Stimulated activated effector memory CD8-positive, alpha-beta T cell treated with anti-CD3 and anti-CD28 coated beads, Interleukin-12 subunit alpha, Interleukin-12 subunit beta, amount 100 ng/mL, for 72 hours (primary cell): Measurements from ENCODE around the gene PPP1R3C.
A peak's percentile ranks its signal among the peaks of the same experiment; 100 is the strongest.

ENCODE experiments used
- ATAC-seq: fragments of 150-1000 bp; cut with Tn5 transposase; 2 replicates; pipeline ENCODE4 v1.10.0; 2021
- DNase-seq, 2 donors: peaks; one replicate each; pipeline ENCODE4 v3.0.0; 2021 to 2022; ENCODE audit warnings: low spot score in 2 of 2
- H3K27ac Mint-ChIP-seq: one replicate; pipeline ENCODE4 v1.8.0; 2022; ENCODE audit warnings: mild to moderate bottlenecking, mixed read lengths
- H3K36me3 Mint-ChIP-seq: one replicate; pipeline ENCODE4 v1.8.0; 2022; ENCODE audit warnings: mild to moderate bottlenecking, mixed read lengths
- H3K4me1 Mint-ChIP-seq: one replicate; pipeline ENCODE4 v1.8.0; 2022; ENCODE audit warnings: mixed read lengths
- H3K4me3 Mint-ChIP-seq: one replicate; pipeline ENCODE4 v1.8.0; 2022; ENCODE audit warnings: mild to moderate bottlenecking, mixed read lengths
- H3K9me3 Mint-ChIP-seq: one replicate; pipeline ENCODE4 v1.8.0; 2022; ENCODE audit warnings: mixed read lengths

Gene PPP1R3C

DNA sequence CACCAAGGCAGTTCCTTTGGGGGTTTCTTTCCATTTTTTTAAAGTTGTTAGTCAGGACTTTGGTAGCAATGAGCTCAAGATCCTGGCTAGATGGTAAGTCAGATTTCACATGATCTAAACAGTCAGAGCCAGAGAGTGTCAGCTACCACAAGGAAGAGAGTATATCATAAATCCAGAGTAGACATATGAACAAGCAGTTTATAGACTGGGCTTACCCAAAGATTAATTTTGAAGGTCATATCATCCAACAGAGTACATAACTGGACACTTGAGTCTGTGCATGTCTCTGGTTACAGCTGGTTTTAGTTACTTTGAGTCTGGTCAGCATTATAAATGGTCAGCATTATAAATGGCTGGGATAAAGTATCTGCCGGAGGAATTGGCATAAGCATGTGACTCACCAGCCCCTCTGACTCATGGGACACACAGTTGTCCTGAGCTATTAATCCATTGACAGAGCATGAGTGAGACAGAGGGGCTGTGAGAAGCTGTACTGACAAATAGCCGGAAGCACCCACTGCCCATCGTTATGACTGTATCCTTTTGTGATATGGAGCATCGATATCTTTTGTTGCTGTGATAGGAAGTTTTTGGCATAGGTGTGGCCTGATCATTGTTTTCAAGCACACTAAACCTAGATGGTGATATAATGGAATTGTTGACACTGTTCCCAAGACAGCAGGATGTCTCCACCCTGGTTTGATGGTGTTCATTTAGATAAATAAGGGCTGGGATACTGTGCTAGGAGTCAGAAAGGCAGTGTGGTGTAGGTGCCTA lies 19.3 kb downstream of the PPP1R3C start:
- H3K36me3 Mint-ChIP-seq = no peaks in the 10 kb centered on the region
- no peak overlapping the region for H3K4me3 Mint-ChIP-seq
- no peak for DNase-seq
- no peak overlapping the region for H3K27ac Mint-ChIP-seq
- ATAC-seq = peak; percentile 63
- H3K9me3 Mint-ChIP-seq = no peaks in the 10 kb centered on the region
- no peaks in the 10 kb centered on the region for H3K4me1 Mint-ChIP-seq

DNA sequence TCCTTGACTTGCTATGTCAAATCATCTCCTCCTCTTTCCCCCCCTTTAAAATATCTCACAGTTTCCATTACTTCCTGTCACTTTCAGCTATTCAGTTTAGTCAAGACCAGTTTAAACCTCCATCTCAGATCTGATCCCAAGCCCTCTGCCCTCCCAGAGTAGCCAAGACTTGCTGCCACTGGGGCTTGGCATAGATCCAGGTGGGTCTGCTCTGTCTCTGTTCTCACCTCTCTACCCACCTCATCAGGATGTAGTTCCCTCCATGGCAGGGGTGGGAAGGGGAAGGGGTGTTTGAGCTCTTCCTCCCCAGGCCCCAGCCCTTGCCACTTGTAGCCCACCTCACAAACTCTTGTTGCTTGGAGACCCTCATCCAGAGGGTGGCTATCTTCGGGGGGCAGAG lies 22.0 kb downstream of the PPP1R3C start:
- ATAC-seq (peak; percentile 17), DNase-seq (no peak)
- Mint-ChIP-seq H3K27ac (no peak overlapping the region), H3K4me1 (no peaks in the 10 kb centered on the region), H3K36me3 (no peaks in the 10 kb centered on the region), H3K4me3 (no peak overlapping the region), H3K9me3 (peaks cover 5% of the 10 kb centered on the region)

DNA sequence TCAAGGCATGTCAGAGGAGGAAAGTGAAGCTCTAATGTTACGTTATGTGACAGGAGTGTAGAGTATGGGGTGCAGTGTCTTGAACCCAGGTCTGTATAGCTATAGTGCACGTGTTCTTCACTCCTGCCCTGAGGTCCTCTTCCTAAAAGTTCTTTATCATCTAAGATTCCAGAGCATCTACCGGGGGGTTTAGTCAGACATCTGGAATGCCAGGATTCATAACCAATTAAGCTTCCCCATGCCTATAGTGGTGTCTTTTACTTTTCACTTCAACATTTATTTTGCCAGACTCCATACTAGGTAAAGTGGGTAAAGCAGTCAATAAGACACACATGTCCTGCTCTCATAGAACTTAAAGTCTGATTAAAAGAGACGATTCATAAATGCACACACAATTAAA lies 22.4 kb downstream of the PPP1R3C start:
- Mint-ChIP-seq H3K36me3 (no peaks in the 10 kb centered on the region), H3K4me1 (no peaks in the 10 kb centered on the region), H3K27ac (no peak overlapping the region), H3K4me3 (no peak overlapping the region), H3K9me3 (peaks cover 8% of the 10 kb centered on the region)
- ATAC-seq = no peak
- no peak for DNase-seq

DNA sequence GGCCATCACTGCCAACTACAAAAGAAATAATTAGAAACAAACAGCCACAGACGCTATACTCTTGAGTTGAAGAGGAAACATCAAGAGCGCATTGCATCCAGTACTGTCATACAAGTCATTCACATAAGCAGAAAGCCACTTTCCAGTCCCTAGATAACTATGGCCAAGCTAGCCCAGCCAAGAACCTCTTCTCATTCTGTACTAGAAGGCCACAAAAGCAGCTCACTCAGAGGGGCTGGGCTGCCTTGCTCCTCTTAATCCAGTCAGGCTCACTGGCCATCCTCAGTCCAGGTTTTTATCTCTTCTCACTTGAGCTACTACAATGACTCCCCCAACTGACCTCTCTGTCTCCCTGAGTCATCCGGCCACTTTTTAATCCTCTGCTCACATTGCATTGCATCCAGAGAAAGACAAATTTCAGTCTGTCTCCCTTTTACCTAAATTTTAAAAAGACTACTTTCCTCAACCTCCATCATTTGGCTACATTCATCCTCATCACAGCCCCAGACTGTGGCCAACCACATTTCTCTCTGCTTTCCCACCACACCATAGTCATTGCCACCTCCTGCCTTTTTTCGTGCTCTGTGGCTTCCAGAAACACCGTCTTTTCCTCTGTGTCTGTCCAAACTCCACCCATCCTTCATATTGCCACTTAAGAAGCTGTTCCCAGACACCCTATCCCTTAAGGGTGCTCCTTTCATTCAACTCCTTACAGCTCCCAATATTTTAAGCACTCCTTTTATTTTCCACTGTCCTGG lies 25.0 kb downstream of the PPP1R3C start:
- ATAC-seq (peak; percentile 60), DNase-seq (no peak)
- no peaks in the 10 kb centered on the region for H3K4me1 Mint-ChIP-seq
- no peak overlapping the region for H3K27ac Mint-ChIP-seq
- no peak overlapping the region for H3K4me3 Mint-ChIP-seq
- no peaks in the 10 kb centered on the region for H3K36me3 Mint-ChIP-seq
- H3K9me3 Mint-ChIP-seq = peaks cover 8% of the 10 kb centered on the region

DNA sequence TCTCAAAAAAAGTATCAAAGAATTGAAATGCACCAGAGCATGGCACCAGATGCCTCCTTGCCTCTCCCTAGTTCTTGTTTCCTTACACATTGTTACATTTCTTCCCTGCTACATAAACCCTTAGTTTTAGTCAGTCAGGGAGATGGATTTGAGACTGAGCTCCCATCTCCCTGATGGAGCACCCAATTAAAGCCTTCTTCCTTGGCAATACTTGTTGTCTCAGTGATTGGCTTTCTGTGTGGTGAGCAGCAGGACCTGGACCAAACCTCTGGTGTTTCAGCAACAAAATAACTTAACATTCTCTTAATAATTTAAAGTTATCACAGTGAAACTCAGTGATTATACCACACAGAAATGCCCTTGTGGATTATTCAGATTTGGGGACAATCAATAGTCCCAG lies 26.9 kb downstream of the PPP1R3C start:
- no peak for DNase-seq
- no peak for ATAC-seq
- H3K9me3 Mint-ChIP-seq = peaks cover 8% of the 10 kb centered on the region
- no peaks in the 10 kb centered on the region for H3K4me1 Mint-ChIP-seq
- no peak overlapping the region for H3K4me3 Mint-ChIP-seq
- no peaks in the 10 kb centered on the region for H3K36me3 Mint-ChIP-seq
- no peak overlapping the region for H3K27ac Mint-ChIP-seq

DNA sequence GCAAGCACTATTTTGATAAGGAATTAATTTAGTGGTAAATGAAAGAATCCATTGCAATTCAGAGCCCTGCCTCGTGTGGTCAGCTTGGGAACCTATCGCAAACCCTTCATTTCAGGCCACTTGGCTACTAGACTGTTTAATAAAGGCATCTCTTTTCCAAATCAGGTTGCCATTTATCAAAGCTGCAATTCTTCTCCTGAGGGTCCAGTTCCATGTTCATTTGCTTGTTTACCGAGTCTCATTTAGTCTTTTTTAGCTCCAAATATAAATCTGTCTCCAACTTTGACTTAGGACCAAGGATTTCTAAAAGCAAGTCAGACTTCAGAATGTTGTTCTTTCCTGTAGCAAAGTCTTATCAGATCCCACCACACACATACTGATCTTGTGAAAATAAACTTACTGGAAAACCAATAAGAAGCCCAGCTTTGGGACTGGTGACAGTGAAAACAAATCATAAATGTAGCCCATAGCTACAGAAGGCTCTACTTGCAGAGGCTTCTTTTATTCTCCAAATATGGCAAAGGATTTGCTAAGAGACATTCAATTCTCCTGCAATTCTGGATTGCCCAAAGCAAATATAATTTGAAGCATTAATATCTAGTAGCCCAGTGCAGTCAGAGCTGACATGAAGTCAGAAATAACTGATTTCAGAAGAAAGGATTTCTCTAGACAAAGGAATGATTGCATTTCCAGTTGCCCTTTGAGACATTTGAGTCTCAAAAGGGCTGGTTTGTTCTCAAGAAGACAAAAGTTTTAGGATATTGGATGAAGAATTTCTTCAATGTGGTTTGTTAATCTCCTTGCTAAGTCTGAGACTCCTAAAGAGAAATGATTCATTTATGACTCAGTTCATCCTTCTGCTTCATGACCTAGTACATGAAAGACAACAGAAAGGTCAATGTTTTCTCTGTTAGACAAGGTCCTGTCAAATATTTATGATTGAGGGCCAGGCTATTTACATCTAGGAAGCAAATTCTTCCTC lies 28.0 kb downstream of the PPP1R3C start:
- DNase-seq (no peak), ATAC-seq (peak; percentile 70)
- no peak overlapping the region for H3K27ac Mint-ChIP-seq
- H3K36me3 Mint-ChIP-seq = no peaks in the 10 kb centered on the region
- H3K9me3 Mint-ChIP-seq = peaks cover 8% of the 10 kb centered on the region
- no peak overlapping the region for H3K4me3 Mint-ChIP-seq
- H3K4me1 Mint-ChIP-seq = no peaks in the 10 kb centered on the region

DNA sequence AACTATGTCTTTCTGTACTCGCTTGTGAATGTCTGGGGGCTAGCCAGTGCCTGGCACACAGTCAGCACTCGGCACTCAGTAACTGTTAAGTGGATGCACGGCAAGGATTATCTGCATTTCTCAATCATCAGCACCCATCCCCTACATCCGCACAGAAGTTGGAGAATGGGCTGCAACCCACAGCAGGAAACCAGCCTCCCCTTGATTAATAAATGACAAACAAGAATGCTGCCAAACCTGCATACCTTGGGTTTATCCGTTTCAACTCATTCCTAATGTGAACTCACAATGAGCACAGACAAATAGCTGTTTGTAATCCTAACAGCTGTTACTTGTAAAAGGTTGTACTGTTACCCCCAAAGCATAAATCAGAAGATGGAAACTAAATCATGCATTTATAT lies 28.9 kb downstream of the PPP1R3C start:
- Mint-ChIP-seq H3K9me3 (peaks cover 8% of the 10 kb centered on the region), H3K4me3 (no peak overlapping the region), H3K4me1 (no peaks in the 10 kb centered on the region), H3K27ac (no peak overlapping the region), H3K36me3 (no peaks in the 10 kb centered on the region)
- no peak for DNase-seq
- ATAC-seq = no peak

DNA sequence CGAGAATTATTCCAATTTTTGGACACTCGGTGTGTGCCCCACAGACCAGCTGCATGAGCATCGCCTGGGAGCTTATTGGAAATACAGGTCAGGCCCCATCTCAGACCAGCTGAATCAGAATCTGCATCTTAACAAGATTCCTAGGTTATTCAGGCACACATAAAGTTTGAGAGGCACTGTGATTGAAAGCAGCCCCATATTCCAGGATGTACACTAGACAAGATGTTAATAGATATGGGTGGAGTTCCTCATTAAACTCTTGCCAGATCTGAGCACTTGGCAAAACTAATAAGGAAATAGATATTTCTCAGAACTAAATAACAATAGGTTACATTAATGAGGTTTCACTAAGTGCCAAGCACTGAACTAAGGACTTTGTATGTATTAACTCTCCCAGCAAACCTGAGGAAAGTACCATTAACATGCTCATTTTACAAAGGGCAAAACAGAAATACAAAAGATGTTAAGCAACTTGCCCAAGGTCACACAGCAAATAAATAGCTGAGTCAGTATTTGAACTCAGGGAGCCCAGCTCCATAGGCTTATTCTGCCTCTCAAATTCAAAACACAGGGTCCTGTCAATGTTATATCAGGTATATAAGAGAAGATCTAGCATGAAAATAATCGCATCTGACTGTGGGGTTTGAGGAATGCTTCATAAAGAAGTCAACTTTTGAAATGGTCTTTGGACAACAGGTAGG lies 29.9 kb downstream of the PPP1R3C start:
- DNase-seq (no peak), ATAC-seq (no peak)
- Mint-ChIP-seq H3K4me3 (no peak overlapping the region), H3K36me3 (no peaks in the 10 kb centered on the region), H3K4me1 (no peaks in the 10 kb centered on the region), H3K27ac (no peak overlapping the region), H3K9me3 (peaks cover 8% of the 10 kb centered on the region)

DNA sequence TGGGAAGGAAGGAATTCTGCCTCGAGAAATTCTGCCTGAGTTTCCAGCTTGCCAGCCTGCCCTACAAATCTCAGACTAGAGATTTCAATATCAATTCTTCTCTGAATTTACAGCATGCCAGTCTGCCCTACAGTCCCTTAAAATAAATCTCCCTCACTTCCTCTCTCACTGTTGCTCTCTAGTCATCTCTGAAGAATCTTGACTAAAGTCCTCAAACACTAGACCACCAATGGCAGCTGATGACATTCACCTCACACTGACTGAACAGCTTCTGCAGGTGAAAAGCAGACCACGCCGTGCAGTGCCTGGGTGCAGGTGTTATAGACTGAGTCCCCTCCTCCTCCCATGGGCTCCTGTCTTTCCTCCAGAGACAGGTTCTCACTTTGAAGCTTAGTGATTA lies 30.4 kb downstream of the PPP1R3C start:
- Mint-ChIP-seq H3K4me3 (no peak overlapping the region), H3K4me1 (no peaks in the 10 kb centered on the region), H3K36me3 (no peaks in the 10 kb centered on the region), H3K27ac (no peak overlapping the region), H3K9me3 (peaks cover 8% of the 10 kb centered on the region)
- ATAC-seq (no peak), DNase-seq (no peak)

DNA sequence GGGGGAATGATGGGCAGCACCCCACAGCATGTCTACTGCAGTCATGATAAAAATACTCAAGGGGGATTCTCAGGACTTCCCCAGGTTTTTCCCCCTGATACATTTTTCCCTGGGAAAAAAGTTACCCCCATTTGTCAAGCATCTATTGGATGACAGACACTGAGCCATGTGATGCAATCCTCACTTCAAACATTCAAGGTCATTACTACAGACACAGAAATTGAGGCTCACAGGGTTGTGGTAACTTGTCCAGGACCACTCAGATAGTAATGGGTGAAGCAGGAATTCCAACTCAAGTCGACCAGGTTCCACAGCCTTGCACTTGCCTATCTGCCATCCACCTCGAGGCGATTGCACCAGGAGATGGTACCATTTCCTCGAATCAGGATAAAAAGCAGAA lies 31.7 kb downstream of the PPP1R3C start:
- Mint-ChIP-seq H3K36me3 (no peaks in the 10 kb centered on the region), H3K9me3 (peaks cover 6% of the 10 kb centered on the region), H3K4me1 (no peaks in the 10 kb centered on the region), H3K4me3 (no peak overlapping the region), H3K27ac (no peak overlapping the region)
- ATAC-seq = no peak
- no peak for DNase-seq

DNA sequence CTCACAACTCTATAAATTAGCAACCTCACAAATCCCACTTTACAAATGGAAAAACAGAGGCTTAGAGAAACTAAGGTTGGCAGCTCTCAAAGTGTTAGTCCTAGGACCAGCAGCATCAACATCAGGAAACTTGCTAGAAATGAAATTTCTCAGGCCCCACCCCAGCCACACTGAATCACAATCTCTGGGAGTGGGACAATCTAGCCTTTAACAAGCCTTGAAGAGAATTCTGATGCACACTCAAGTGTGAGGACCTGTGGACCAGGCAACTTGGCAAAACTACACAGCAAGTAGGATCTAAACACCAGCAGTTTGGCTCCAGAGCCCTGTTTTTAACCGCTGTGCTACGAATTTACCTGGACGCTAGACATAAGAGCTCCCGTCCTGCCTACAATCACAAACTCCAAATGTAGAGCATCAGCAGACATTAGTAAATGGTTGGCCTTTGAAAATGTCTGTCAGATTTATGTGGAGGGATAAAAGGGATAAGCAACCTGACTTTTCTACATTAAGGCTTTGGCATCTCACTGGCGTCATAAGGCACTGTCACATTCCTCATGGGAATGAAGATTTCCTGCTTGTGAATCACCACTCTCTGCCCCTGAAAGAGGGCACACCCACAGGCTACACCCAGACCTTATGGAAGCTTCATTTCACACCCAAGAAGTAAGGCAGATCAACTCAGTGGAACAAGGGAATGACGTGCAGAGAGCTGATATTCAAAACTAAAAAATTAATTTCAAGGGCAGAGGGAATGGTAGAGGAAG lies 34.5 kb downstream of the PPP1R3C start:
- no peaks in the 10 kb centered on the region for H3K9me3 Mint-ChIP-seq
- no peaks in the 10 kb centered on the region for H3K36me3 Mint-ChIP-seq
- DNase-seq (no peak), ATAC-seq (no peak)
- H3K4me3 Mint-ChIP-seq = no peak overlapping the region
- H3K4me1 Mint-ChIP-seq = no peaks in the 10 kb centered on the region
- H3K27ac Mint-ChIP-seq = no peak overlapping the region

DNA sequence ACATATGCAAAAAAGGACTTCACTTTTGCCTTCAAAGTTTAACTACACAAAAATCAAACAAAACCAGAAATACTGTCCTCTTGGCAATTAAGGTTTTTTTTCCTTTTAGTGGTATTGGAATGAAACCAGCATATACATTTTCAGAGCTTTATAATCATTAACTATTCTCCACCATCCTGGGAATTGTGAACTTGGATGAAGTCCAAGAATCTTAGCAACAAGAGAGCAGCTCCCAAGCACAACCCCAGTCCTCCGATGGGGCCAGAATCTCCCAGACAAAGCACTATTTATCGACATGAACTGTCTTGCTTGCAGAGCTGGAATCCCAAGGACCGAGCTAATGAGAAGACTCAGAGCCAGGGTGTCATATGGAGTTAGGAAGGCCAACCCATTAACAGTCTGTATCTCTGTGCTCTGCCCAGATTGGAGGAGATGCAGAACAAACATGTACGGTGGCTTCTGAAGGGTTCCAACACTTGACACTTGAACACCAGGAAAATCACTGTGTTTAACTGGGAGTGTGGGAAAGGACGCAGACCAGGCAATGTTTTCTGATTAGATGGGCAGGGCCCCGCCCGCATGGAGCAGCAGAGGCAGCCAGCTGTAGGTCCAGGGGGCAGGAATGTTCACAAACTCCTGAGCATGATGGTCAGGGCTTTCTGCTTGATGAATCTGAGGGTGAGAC lies 35.5 kb downstream of the PPP1R3C start:
- ATAC-seq (no peak), DNase-seq (no peak)
- no peaks in the 10 kb centered on the region for H3K36me3 Mint-ChIP-seq
- no peaks in the 10 kb centered on the region for H3K9me3 Mint-ChIP-seq
- H3K4me3 Mint-ChIP-seq = no peak overlapping the region
- H3K27ac Mint-ChIP-seq = no peak overlapping the region
- no peaks in the 10 kb centered on the region for H3K4me1 Mint-ChIP-seq

DNA sequence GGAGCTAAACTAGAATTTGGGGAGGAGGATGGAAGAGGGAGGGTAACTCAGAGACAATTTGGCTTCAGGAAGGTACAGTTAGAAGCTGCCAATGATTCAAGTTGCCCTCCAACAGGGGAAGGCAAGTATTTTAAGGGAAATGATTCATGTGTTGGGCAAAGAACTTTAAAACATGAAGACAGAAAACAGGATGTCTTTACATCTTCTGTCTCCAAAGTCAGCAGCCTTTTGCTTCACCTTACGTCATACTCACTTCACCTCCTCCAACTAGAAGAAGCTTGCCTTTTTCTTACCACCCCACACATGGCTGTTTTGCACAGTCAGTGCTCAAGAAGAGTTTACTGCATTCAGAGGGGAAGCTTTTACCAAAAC lies 36.1 kb downstream of the PPP1R3C start:
- Mint-ChIP-seq H3K9me3 (no peaks in the 10 kb centered on the region), H3K4me3 (no peak overlapping the region), H3K36me3 (no peaks in the 10 kb centered on the region), H3K27ac (no peak overlapping the region), H3K4me1 (no peaks in the 10 kb centered on the region)
- ATAC-seq (peak; percentile 51), DNase-seq (no peak)

DNA sequence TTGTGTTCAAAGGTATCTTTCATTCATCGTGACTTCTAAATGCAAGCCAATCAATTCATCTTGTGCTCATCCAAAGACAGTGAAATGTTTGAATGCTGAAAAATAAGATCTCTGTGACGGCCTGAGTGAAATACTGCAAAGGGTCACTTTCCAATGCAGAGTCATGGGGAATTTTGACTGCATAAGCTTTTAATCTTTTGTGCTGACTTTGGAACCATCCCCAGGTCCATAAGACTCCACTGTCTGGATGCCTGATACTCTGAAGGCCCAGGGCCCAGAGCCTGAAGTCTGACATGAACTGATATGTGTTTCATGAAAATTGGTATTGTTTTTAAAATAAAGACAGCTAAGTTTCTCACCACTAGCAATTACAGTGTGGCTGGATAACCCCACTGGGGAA lies 39.0 kb downstream of the PPP1R3C start:
- no peak for ATAC-seq
- no peak overlapping the region for H3K4me3 Mint-ChIP-seq
- H3K4me1 Mint-ChIP-seq = no peaks in the 10 kb centered on the region

More for the DNA sequence above, 39.0 kb downstream of the PPP1R3C start:
- no peak for DNase-seq
- Mint-ChIP-seq H3K36me3 (no peaks in the 10 kb centered on the region), H3K9me3 (no peaks in the 10 kb centered on the region), H3K27ac (no peak overlapping the region)
